Measurements from ENCODE around the gene P2RX7.

P2RX7 gene

GRCh38 chr12:121218588-121219352, 86.1 kb downstream of the P2RX7 start:
- no peak for DNase-seq (ENCODE audit: low read depth in 1 of 2, low spot score in 1 of 2)
- Histone ChIP-seq H3K4me3 (replicated peaks; ENCODE audit: insufficient read depth, low read length) (no peak overlapping the region), H3K27ac (replicated peaks) (no peak overlapping the region), H3K27me3 (ENCODE audit: insufficient read depth, poor library complexity, severe bottlenecking) (no peaks in the 10 kb centered on the region)
- TF ChIP-seq REST (IDR thresholded peaks at IDR 0.05; ENCODE audit: insufficient replicate concordance, low read depth) (no peak), SPI1 (IDR thresholded peaks at IDR 0.05; ENCODE audit: borderline replicate concordance, low read depth) (no peak), POLR2AphosphoS5 (IDR thresholded peaks at IDR 0.05; ENCODE audit: low read depth) (no peak), GABPA (IDR thresholded peaks at IDR 0.05; ENCODE audit: low read depth) (no peak), CTCF (IDR thresholded peaks at IDR 0.05; ENCODE audit: insufficient read depth, low read length) (no peak)

- TF ChIP-seq SPI1 (IDR thresholded peaks at IDR 0.05; ENCODE audit: borderline replicate concordance, low read depth) (no peak), CTCF (IDR thresholded peaks at IDR 0.05; ENCODE audit: insufficient read depth, low read length) (no peak), GABPA (IDR thresholded peaks at IDR 0.05; ENCODE audit: low read depth) (no peak), POLR2AphosphoS5 (IDR thresholded peaks at IDR 0.05; ENCODE audit: low read depth) (no peak), REST (IDR thresholded peaks at IDR 0.05; ENCODE audit: insufficient replicate concordance, low read depth) (no peak)
- Histone ChIP-seq H3K4me3 (replicated peaks; ENCODE audit: insufficient read depth, low read length) (no peak overlapping the region), H3K27ac (replicated peaks) (no peak overlapping the region), H3K27me3 (ENCODE audit: insufficient read depth, poor library complexity, severe bottlenecking) (no peaks in the 10 kb centered on the region)
- no peak for DNase-seq (ENCODE audit: low read depth in 1 of 2, low spot score in 1 of 2)
Measured at GRCh38 chr12:121219353-121219986, 86.8 kb downstream of the P2RX7 start.

GRCh38 chr12:121222847-121223246, 90.2 kb downstream of the P2RX7 start:
- Histone ChIP-seq H3K27me3 (ENCODE audit: insufficient read depth, poor library complexity, severe bottlenecking) (no peaks in the 10 kb centered on the region), H3K4me3 (replicated peaks; ENCODE audit: insufficient read depth, low read length) (no peak overlapping the region), H3K27ac (replicated peaks) (peak overlapping the region; percentile 53)
- no peak for DNase-seq (ENCODE audit: low read depth in 1 of 2, low spot score in 1 of 2)
- TF ChIP-seq SPI1 (IDR thresholded peaks at IDR 0.05; ENCODE audit: borderline replicate concordance, low read depth) (no peak), GABPA (IDR thresholded peaks at IDR 0.05; ENCODE audit: low read depth) (no peak), REST (IDR thresholded peaks at IDR 0.05; ENCODE audit: insufficient replicate concordance, low read depth) (no peak), POLR2AphosphoS5 (IDR thresholded peaks at IDR 0.05; ENCODE audit: low read depth) (no peak), CTCF (IDR thresholded peaks at IDR 0.05; ENCODE audit: insufficient read depth, low read length) (no peak)

Measured in HL-60 (cell line).